SHP77 treated with DMSO at 0.1 percent for 48 hours (cell line): ENCODE measurements around the gene CRY2.
"Not testable (repeated sequence)": the region's sequence is repeated elsewhere in the genome, so short reads cannot be mapped to it uniquely, and the experiment has no call there.

Experiments used
- DNase-seq: peaks from one replicate; lab custom pipeline; 2025; lab: John Stamatoyannopoulos, UW

The CRY2 gene

GRCh38 chr11:45811571-45812290 lies 35.5 kb upstream of the CRY2 start:
- no peak for DNase-seq

- no peak for DNase-seq
Observed at GRCh38 chr11:45812581-45813548, 34.4 kb upstream of the CRY2 start.

GRCh38 chr11:45815747-45816146 lies 31.5 kb upstream of the CRY2 start:
- peak; percentile 2 for DNase-seq

- no peak for DNase-seq
Observed at GRCh38 chr11:45816614-45817013, 30.7 kb upstream of the CRY2 start.

- no peak for DNase-seq
Observed at GRCh38 chr11:45817191-45817590, 30.1 kb upstream of the CRY2 start.

- DNase-seq: no peak
Observed at GRCh38 chr11:45818961-45819605, 28.2 kb upstream of the CRY2 start.

- DNase-seq: no peak
Observed at GRCh38 chr11:45820211-45820857, 26.9 kb upstream of the CRY2 start.

GRCh38 chr11:45826492-45826891 lies 20.8 kb upstream of the CRY2 start:
- DNase-seq: not testable (repeated sequence)

GRCh38 chr11:45827123-45827522 lies 20.2 kb upstream of the CRY2 start:
- no peak for DNase-seq

GRCh38 chr11:45828996-45829395 lies 18.3 kb upstream of the CRY2 start:
- no peak for DNase-seq

DNA sequence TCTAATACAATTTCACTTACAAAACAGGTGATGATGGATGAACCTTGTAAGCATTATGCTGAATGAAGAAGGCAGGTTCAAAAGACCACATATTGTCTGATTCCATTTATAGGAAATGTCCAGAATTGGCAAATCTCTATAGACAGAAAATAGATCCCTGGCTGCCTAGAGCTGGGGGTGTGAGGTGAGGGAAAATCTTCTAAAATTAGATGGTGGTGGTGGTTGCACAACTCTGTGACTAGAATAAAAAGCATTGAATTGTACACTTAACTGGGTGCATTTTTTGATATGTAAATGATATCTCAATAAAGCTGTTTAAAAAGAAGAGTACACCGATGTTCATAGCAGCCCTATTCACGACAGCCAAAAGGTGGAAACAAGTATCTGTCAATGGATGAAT lies 16.7 kb upstream of the CRY2 start:
- DNase-seq: no peak

DNA sequence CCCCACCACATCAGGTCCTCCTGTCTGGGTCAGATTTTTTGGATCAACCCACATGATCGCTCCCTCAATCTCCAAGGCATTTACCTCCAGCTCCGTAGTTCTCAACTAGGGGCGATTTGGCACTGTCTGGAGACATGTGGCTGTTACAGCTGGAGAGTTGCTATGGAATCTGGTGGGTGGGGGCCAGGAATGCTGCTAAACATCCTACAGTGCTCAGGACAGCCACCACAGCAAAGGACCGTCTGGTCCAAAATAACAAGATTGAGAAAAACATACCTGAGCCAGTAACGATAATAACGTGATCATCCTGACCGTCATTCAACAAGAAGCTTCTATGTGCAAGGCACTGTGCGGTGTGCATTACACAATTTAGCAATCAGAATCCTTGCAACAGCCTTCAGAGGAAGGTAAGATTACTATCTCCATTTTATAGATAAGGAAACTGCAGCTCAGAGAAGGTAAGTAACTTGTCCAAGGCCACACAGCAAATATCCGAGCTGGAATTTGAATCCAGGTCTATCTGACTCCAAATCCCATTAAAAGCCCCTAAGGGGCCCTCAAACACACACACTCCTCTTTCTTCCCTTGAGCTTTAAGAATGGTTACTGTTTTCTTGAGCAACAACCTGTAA lies 14.3 kb upstream of the CRY2 start:
- DNase-seq: no peak

- no peak for DNase-seq
Observed at GRCh38 chr11:45833761-45834160, 13.5 kb upstream of the CRY2 start.

GRCh38 chr11:45834298-45834756 lies 12.9 kb upstream of the CRY2 start:
- no peak for DNase-seq

- DNase-seq: no peak
Observed at GRCh38 chr11:45839204-45839603, 8.1 kb upstream of the CRY2 start.

GRCh38 chr11:45840251-45840650 lies 7.0 kb upstream of the CRY2 start:
- DNase-seq: not testable (repeated sequence)

DNA sequence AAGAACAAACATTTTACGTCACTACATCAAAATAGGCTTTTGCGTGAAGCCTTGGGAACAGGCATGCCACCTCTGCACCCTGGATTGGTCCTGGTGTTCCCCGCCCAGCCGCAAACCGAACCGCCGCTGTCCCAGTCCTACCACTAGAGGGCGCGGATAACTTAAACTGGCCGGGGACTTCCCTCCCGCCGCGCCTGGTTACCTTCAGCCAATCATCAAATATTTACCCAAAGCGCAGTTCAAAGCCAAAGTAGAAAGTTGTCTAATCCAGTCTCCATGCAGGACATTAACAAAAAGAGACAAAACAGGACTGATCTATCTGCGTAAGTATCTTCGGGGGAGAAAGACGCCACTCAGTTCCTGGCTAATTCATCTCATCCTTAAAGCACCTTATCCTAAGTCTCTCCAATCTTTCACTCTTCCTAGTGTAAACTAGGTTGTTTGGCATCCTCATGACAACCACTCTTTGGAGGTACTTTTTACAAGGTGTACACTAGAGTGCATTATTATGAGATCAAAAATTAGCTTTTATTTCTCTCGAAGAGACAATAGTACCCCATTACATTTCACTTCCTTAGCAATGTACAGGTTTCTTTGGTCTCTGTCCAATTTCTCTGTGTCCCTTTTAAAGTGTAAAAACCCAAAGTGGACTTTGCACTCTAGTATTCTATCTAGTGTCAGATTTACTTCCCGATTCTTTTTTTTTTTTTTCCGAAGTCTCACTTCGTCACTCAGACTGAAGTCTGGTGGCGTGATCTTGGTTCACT lies 3.9 kb upstream of the CRY2 start:
- peak; percentile 75 for DNase-seq

DNA sequence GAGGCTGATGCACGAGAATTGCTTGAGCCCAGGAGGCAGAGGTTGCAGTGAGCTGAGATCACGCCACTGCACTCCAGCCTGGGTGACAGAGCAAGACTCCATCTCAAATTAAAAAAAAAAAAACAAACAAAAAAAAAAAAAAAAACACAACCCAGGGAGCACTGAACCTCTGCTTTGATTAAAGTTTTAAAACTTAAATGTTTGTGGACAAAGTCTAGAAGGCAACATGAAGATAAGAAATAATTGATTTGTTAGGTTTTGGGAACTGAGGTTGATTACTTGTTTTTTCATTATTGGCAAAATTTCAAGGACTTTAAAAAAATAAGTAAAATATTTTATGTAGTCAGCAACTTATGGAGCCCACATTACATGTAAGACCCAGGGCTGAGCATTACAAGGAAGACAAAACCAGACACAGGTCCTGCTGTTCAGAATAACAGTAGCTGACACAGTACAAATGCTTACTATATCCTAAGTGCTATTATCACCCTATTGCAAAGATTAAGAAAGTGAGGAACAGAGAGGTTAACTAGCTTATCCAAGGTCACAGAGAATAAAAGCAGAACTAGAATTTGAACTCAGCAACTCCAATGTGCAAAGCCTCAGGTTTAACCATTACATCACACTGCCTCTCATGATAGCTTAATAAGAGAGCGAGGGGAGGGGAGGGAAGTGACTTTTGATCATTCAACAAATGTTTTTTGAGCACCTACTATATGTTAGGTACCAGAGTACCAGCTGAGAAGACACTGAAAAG lies 2.3 kb upstream of the CRY2 start:
- no peak for DNase-seq

DNA sequence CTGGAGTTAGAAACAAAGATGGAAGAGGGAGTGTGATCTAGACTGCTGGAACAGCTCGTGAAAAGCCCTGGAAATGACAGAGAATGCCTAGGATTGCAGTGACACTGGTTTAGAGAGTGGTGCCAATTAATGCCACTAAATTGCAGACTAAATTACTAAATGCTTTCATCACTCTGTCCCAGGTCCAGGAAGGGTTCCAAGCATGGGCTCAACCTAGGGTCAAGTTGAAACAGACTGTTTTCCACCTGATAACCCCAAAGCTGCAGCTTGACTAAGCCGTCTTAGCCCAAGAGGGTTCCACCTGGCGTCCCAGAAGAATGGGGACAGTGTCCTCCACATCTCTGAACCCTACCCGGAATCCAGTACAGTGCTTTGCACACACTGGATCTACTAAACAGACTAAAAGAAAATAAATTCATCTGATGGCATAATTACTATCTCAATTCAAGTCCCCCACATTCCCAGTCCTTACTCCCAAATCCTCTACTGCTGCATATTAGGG lies 1.1 kb upstream of the CRY2 start:
- no peak for DNase-seq

DNA sequence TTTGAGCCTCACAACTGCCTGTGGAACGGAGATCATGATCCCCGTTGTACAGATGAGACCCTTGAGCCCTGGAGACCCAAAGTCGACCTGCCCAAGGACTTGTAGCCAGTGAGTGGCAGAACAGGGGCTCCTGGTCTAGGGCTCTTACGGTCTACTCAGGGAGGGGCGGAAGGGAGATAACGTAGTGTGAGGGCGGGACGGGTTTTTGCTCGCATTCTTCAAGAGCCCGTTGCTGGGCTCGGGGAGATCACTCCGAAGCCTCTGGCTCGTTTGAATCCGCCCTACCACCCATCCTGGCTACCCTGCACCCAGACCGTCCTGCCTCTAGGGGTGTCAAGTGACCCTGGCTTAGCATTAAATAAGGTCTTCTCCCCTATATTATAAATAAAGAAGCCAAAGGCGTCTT lies 639 bp downstream of the CRY2 start:
- peak; percentile 11 for DNase-seq
